Heart left ventricle (tissue), 13 donors: Measurements from ENCODE around the gene BCL3.

Source experiments
- CTCF ChIP-seq, 12 donors: fragments of 200-600 bp; sonication (generic) in 4 of 12; IDR thresholded peaks; one replicate each; pipeline versions ENCODE4 v1.5.0 to v1.8.0; 2018 to 2022; ENCODE audit warnings: antibody characterized with exemption in 12 of 12, mild to moderate bottlenecking in 5 of 12
- POLR2A ChIP-seq, 2 donors: fragments of 450-650 bp; IDR thresholded peaks; one replicate each; pipeline ENCODE4 v1.6.1; 2017; ENCODE audit warnings: antibody characterized with exemption in 2 of 2, mild to moderate bottlenecking in 2 of 2, moderate library complexity in 2 of 2
- donor health status: ischemic (EF 13 %, LVEDD 7.1; RV severe dilation, severe dysfunction).
- donor health status: DM: no; HTN: yes; CAD: no.
- donor health status: DM: no; HTN: no; CAD: no.
- donor health status: ischemic (EF 25% LVEDD 6.9; RV normal size, moderate dysfunction).
- donor health status: ischemic (EF 25% LVEDD 5.7; RV mildly dilated, moderate dysfunction).
- donor health status: ischemic (EF 35%, LVEDD 5.7; RV mildly dilated, moderate dysfunction).
- donor health status: nonischemic (EF 11% LVEDD 7.7; RV severe dilation, severe dysfunction).
- donor health status: DM: yes; HTN: yes; CAD: no.
- donor health status: PGD.
- donor health status: ischemic (EF 29% LVEDD 5.4; RV normal size, mild dysfunction).
- donor health status: nonischemic (EF 23%, LVEDD 6.1; RV moderate dilation, normal function).

- TF ChIP-seq CTCF (IDR thresholded peaks at IDR 0.05) (no peak), POLR2A (IDR thresholded peaks at IDR 0.05) (no peak)
Observed at GRCh38 chr19:44701228-44701627, 47.3 kb upstream of the BCL3 start.
